Measurements from ENCODE around the gene TMEM44. TPM values are rescaled to one million over a fixed set of nuclear protein-coding genes. Genes with fewer than 3 reads are reported as not detected.

TMEM44 gene
- total and polyA plus RNA-seq, 8 donors = 13.4 to 46.2 (median 34.9) TPM

- ATAC-seq (no peak), DNase-seq (no peak)
- no peaks in the 10 kb centered on the region for H3K9me3 ChIP-seq
- H3K4me3 ChIP-seq = no peak overlapping the region
- H3K27me3 ChIP-seq = peaks cover 0 to 26% of the 10 kb centered on the region in 2 donors
- H3K27ac ChIP-seq = no peak overlapping the region
- no peak for TF ChIP-seq CTCF (IDR thresholded peaks at IDR 0.05)
- H3K4me1 ChIP-seq = peaks cover 0 to 33% of the 10 kb centered on the region in 2 donors
- intact Hi-C loops (cut with DNase I) = no loop called here
- H3K36me3 ChIP-seq = no peaks in the 10 kb centered on the region
Observed at GRCh38 chr3:194569252-194569651, 64.0 kb downstream of the TMEM44 start.

- Histone ChIP-seq H3K9me3 (no peaks in the 10 kb centered on the region), H3K4me3 (no peak overlapping the region), H3K27me3 (peaks cover 0 to 7% of the 10 kb centered on the region in 2 donors), H3K27ac (no peak overlapping the region), H3K4me1 (peaks cover 0 to 14% of the 10 kb centered on the region in 2 donors), H3K36me3 (no peaks in the 10 kb centered on the region)
- intact Hi-C loops (cut with DNase I) = no loop called here
- ATAC-seq (no peak), DNase-seq (no peak)
- TF ChIP-seq CTCF (IDR thresholded peaks at IDR 0.05) = no peak
Observed at GRCh38 chr3:194565597-194566190, 67.5 kb downstream of the TMEM44 start.

GRCh38 chr3:194562986-194563385, 70.2 kb downstream of the TMEM44 start:
- no peak overlapping the region for H3K4me3 ChIP-seq
- ATAC-seq (no peak), DNase-seq (no peak)
- intact Hi-C loops (cut with DNase I) = no loop called here
- no peaks in the 10 kb centered on the region for H3K9me3 ChIP-seq
- no peak overlapping the region for H3K27ac ChIP-seq
- no peak for TF ChIP-seq CTCF (IDR thresholded peaks at IDR 0.05)
- peaks cover 0 to 15% of the 10 kb centered on the region in 2 donors for H3K4me1 ChIP-seq
- peaks cover 0 to 7% of the 10 kb centered on the region in 2 donors for H3K27me3 ChIP-seq
- H3K36me3 ChIP-seq = no peaks in the 10 kb centered on the region

- Histone ChIP-seq H3K27me3 (peaks cover 0 to 7% of the 10 kb centered on the region in 2 donors), H3K4me3 (no peak overlapping the region), H3K27ac (peak overlapping the region in 1 of 2 donors; percentile 33), H3K4me1 (peaks cover 0 to 15% of the 10 kb centered on the region in 2 donors), H3K36me3 (no peaks in the 10 kb centered on the region), H3K9me3 (no peaks in the 10 kb centered on the region)
- TF ChIP-seq CTCF (IDR thresholded peaks at IDR 0.05) = no peak
- intact Hi-C loops (cut with DNase I) = no loop called here
- ATAC-seq = no peak
- no peak for DNase-seq
Observed at GRCh38 chr3:194561306-194561974, 71.8 kb downstream of the TMEM44 start.

- peaks cover 0 to 15% of the 10 kb centered on the region in 2 donors for H3K4me1 ChIP-seq
- intact Hi-C loops (cut with DNase I) = no loop called here
- H3K4me3 ChIP-seq = no peak overlapping the region
- H3K27ac ChIP-seq = no peak overlapping the region
- ATAC-seq (no peak), DNase-seq (no peak)
- peaks cover 0 to 5% of the 10 kb centered on the region in 2 donors for H3K27me3 ChIP-seq
- no peak for TF ChIP-seq CTCF (IDR thresholded peaks at IDR 0.05)
- no peaks in the 10 kb centered on the region for H3K9me3 ChIP-seq
- no peaks in the 10 kb centered on the region for H3K36me3 ChIP-seq
Observed at GRCh38 chr3:194560047-194560446, 73.2 kb downstream of the TMEM44 start.
